ENCODE measurements around the gene CBR3. TPM values are rescaled to one million over a fixed set of nuclear protein-coding genes. Genes with fewer than 3 reads are reported as not detected.
A peak's percentile ranks its signal among the peaks of the same experiment; 100 is the strongest.

The CBR3 gene
- total and polyA plus RNA-seq, 2 of the 13 experiments (the other 11 are each of a cell fraction or from before 2014, with no cell fraction given): not detected

DNA sequence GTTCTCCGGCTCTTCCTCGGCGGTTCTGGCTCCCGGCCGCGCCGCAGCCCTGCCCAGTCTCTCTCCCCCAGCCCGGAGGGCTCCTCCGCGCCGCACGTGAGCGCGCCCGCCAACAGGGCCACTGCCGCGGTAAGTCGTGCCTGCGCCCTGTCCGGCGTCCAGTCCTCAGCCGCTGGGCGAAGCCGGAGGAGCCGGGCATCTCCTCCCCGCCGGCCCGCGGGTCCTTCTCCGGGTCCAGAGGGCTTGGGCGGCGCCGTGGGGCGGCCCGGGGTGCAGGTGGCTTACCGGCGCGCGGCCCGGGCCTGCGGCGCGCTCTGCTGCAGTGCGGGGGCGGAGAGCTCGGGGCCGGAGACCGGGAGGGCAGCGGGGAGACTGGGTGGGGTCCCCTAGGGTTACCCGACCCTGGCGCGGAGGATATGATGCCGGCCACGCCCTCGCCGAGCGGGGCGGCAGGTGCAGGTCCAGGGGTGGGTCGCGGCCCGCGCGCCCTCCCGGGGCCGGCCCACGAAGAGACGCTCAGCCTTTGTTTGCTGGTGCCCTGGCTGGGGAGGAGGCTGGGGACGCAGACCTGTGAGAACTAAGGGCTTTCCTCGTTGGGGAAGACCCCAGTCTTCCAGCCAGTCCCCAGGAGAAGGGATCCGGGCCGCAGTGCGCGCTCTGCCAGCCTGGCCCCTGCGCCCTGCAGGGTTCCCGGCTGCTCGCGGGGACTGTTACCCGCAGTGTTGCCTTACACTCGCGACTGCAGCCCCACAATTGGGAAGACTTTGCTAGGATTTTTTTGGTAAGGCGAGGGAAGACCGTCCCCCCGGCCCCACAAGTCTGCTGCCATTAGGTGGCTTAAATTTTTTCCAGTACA lies 22.2 kb downstream of the CBR3 start, which contains the start of gene DOP1B (continued):
- TF ChIP-seq, protein P1, sequence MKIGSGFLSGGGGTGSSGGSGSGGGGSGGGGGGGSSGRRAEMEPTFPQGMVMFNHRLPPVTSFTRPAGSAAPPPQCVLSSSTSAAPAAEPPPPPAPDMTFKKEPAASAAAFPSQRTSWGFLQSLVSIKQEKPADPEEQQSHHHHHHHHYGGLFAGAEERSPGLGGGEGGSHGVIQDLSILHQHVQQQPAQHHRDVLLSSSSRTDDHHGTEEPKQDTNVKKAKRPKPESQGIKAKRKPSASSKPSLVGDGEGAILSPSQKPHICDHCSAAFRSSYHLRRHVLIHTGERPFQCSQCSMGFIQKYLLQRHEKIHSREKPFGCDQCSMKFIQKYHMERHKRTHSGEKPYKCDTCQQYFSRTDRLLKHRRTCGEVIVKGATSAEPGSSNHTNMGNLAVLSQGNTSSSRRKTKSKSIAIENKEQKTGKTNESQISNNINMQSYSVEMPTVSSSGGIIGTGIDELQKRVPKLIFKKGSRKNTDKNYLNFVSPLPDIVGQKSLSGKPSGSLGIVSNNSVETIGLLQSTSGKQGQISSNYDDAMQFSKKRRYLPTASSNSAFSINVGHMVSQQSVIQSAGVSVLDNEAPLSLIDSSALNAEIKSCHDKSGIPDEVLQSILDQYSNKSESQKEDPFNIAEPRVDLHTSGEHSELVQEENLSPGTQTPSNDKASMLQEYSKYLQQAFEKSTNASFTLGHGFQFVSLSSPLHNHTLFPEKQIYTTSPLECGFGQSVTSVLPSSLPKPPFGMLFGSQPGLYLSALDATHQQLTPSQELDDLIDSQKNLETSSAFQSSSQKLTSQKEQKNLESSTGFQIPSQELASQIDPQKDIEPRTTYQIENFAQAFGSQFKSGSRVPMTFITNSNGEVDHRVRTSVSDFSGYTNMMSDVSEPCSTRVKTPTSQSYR (CRISPR knock-in tag; IDR thresholded peaks at IDR 0.05; ENCODE audit: borderline replicate concordance): no peak
- TF ChIP-seq SPEN (CRISPR knock-in tag; IDR thresholded peaks at IDR 0.05; ENCODE audit: low read depth) (peak; percentile 59), POLR2G (IDR thresholded peaks at IDR 0.05; ENCODE audit: low read depth, low read length) (peak; percentile 66; the same call in 1 of the 2 replicates), CHD4 (IDR thresholded peaks at IDR 0.05; ENCODE audit: borderline replicate concordance, low read length) (no peak), HNF4G (IDR thresholded peaks at IDR 0.05; ENCODE audit: borderline replicate concordance, low read depth, low read length) (no peak), HNF4G (CRISPR knock-in tag; IDR thresholded peaks at IDR 0.05; ENCODE audit: borderline replicate concordance, low read depth) (no peak), ARNT2 (CRISPR knock-in tag; IDR thresholded peaks at IDR 0.05; ENCODE audit: low read depth) (no peak), ATF7-NPFF (CRISPR knock-in tag; IDR thresholded peaks at IDR 0.05; ENCODE audit: low read depth) (no peak; the same call in 1 of the 2 replicates), RAD51 (IDR thresholded peaks at IDR 0.05; ENCODE audit: borderline replicate concordance) (no peak), CBX1 (IDR thresholded peaks at IDR 0.05; ENCODE audit: low read depth) (no peak), SMARCE1 (IDR thresholded peaks at IDR 0.05; ENCODE audit: borderline replicate concordance) (no peak), CEBPB (IDR thresholded peaks at IDR 0.05; ENCODE audit: borderline replicate concordance, low read depth, low read length) (no peak), ZSCAN31 (CRISPR knock-in tag; IDR thresholded peaks at IDR 0.05; ENCODE audit: low read depth) (no peak)
- TF ChIP-seq, protein P2, sequence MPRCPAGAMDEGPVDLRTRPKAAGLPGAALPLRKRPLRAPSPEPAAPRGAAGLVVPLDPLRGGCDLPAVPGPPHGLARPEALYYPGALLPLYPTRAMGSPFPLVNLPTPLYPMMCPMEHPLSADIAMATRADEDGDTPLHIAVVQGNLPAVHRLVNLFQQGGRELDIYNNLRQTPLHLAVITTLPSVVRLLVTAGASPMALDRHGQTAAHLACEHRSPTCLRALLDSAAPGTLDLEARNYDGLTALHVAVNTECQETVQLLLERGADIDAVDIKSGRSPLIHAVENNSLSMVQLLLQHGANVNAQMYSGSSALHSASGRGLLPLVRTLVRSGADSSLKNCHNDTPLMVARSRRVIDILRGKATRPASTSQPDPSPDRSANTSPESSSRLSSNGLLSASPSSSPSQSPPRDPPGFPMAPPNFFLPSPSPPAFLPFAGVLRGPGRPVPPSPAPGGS (CRISPR knock-in tag; IDR thresholded peaks at IDR 0.05): peak; percentile 61; the same call in 1 of the 2 replicates
- TF ChIP-seq, protein P3, sequence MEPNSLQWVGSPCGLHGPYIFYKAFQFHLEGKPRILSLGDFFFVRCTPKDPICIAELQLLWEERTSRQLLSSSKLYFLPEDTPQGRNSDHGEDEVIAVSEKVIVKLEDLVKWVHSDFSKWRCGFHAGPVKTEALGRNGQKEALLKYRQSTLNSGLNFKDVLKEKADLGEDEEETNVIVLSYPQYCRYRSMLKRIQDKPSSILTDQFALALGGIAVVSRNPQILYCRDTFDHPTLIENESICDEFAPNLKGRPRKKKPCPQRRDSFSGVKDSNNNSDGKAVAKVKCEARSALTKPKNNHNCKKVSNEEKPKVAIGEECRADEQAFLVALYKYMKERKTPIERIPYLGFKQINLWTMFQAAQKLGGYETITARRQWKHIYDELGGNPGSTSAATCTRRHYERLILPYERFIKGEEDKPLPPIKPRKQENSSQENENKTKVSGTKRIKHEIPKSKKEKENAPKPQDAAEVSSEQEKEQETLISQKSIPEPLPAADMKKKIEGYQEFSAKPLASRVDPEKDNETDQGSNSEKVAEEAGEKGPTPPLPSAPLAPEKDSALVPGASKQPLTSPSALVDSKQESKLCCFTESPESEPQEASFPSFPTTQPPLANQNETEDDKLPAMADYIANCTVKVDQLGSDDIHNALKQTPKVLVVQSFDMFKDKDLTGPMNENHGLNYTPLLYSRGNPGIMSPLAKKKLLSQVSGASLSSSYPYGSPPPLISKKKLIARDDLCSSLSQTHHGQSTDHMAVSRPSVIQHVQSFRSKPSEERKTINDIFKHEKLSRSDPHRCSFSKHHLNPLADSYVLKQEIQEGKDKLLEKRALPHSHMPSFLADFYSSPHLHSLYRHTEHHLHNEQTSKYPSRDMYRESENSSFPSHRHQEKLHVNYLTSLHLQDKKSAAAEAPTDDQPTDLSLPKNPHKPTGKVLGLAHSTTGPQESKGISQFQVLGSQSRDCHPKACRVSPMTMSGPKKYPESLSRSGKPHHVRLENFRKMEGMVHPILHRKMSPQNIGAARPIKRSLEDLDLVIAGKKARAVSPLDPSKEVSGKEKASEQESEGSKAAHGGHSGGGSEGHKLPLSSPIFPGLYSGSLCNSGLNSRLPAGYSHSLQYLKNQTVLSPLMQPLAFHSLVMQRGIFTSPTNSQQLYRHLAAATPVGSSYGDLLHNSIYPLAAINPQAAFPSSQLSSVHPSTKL (CRISPR knock-in tag; IDR thresholded peaks at IDR 0.05): no peak
- TF ChIP-seq, protein P4, sequence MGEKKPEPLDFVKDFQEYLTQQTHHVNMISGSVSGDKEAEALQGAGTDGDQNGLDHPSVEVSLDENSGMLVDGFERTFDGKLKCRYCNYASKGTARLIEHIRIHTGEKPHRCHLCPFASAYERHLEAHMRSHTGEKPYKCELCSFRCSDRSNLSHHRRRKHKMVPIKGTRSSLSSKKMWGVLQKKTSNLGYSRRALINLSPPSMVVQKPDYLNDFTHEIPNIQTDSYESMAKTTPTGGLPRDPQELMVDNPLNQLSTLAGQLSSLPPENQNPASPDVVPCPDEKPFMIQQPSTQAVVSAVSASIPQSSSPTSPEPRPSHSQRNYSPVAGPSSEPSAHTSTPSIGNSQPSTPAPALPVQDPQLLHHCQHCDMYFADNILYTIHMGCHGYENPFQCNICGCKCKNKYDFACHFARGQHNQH (CRISPR knock-in tag; IDR thresholded peaks at IDR 0.05): no peak
- TF ChIP-seq, protein P5, sequence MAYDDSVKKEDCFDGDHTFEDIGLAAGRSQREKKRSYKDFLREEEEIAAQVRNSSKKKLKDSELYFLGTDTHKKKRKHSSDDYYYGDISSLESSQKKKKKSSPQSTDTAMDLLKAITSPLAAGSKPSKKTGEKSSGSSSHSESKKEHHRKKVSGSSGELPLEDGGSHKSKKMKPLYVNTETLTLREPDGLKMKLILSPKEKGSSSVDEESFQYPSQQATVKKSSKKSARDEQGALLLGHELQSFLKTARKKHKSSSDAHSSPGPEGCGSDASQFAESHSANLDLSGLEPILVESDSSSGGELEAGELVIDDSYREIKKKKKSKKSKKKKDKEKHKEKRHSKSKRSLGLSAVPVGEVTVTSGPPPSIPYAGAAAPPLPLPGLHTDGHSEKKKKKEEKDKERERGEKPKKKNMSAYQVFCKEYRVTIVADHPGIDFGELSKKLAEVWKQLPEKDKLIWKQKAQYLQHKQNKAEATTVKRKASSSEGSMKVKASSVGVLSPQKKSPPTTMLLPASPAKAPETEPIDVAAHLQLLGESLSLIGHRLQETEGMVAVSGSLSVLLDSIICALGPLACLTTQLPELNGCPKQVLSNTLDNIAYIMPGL (CRISPR knock-in tag; IDR thresholded peaks at IDR 0.05; ENCODE audit: borderline replicate concordance in 1 of 2, low read depth in 1 of 2): peak in 1 of 2 experiments; percentile 75; a peak in 2 of 4 replicates
